K562 (cell line): ENCODE results near the gene ABRAXAS1. TPM values are rescaled to one million over a fixed set of nuclear protein-coding genes. Genes with fewer than 3 reads are reported as not detected.

ENCODE experiments used
- ATAC-seq: fragments of 200-7000 bp; cut with Tn5 transposase; 3 replicates; pipeline ENCODE4 v1.9.1; 2020; ENCODE audit warnings: moderate library complexity
- BruUV-seq: library from RNA; stranded (reverse); fragments of 400-500 nt; replicated peaks from 2 replicates; lab custom pipeline; 2021; lab: Mats Ljungman, UMichigan
- CTCF ChIA-PET: fragments of 300-600 bp; formaldehyde crosslinking; extraction: SDS; loops from one replicate; lab custom pipeline; 2021; ENCODE audit warnings: low intra/inter-chr PET ratio; lab: Yijun Ruan, JAX
- POLR2A ChIA-PET: fragments of 300-600, 350-650 bp; sonication (Branson Sonifier 250); formaldehyde crosslinking; extraction: SDS; loops from one replicate; lab custom pipeline; 2021; ENCODE audit warnings: antibody characterized with exemption, inconsistent platforms; lab: Yijun Ruan, JAX
- DNase-seq, 4 experiments: peaks; one replicate each; pipeline versions ENCODE4 v3.0.0 to v3.0.0-alpha.2; 2011 to 2018; ENCODE audit warnings: low spot score in 3 of 4, mixed read lengths in 3 of 4; ENCODE audit errors: extremely low read depth in 1 of 4
- FAIRE-seq: peaks from 2 replicates; lab custom pipeline; 2011; peaks lifted over from hg19 to GRCh38; lab: Jason Lieb, UNC
- H2AFZ ChIP-seq: 2 replicates; pipeline ENCODE4 v1.6.0; 2011; ENCODE audit warnings: low read depth, low read length, control low read depth, inconsistent platforms
- H3K27ac ChIP-seq: fragments of 200-600 bp; 3 replicates; pipeline ENCODE4 v1.8.0; 2011; ENCODE audit warnings: low read depth, mild to moderate bottlenecking, control low read depth, inconsistent platforms, low read length, moderate library complexity, mixed read lengths; ENCODE audit errors: extremely low read depth
- H3K27me3 ChIP-seq, 2 experiments: fragments of 300-600 bp in 1 of 2; 2 replicates in 1 of 2; 3 replicates in 1 of 2; pipeline versions ENCODE4 v1.6.0 to v1.8.0; 2011; ENCODE audit warnings: inconsistent platforms in 2 of 2, low read length in 2 of 2, mild to moderate bottlenecking in 1 of 2, mixed read lengths in 1 of 2, moderate library complexity in 1 of 2; ENCODE audit not compliant: control insufficient read depth in 2 of 2, insufficient read depth in 2 of 2
- H3K36me3 ChIP-seq: fragments of 300-600 bp; 3 replicates; pipeline ENCODE4 v1.8.0; 2011; ENCODE audit warnings: mild to moderate bottlenecking, low read length, inconsistent platforms; ENCODE audit not compliant: control insufficient read depth, insufficient read depth
- H3K4me1 ChIP-seq, 2 experiments: fragments of 200-600 bp in 1 of 2; replicated peaks in 1 of 2; 2 replicates in 1 of 2; 3 replicates in 1 of 2; pipeline versions ENCODE4 v1.5.1 to v1.8.0; 2011; ENCODE audit warnings: inconsistent platforms in 2 of 2, low read length in 2 of 2, mild to moderate bottlenecking in 1 of 2, mixed read lengths in 1 of 2, moderate library complexity in 1 of 2; ENCODE audit not compliant: control insufficient read depth in 2 of 2, insufficient read depth in 2 of 2
- H3K4me2 ChIP-seq: 2 replicates; pipeline ENCODE4 v1.6.1; 2011; ENCODE audit warnings: low read length, control low read depth, inconsistent platforms, mixed read lengths; ENCODE audit not compliant: insufficient read depth
- H3K4me3 ChIP-seq: fragments of 200-600 bp; sonication (generic), shearing (Covaris generic); 2 replicates; pipeline ENCODE4 v1.5.1; 2016; ENCODE audit warnings: control low read depth, inconsistent platforms
- H3K79me2 ChIP-seq: fragments of 200-600 bp; 3 replicates; pipeline ENCODE4 v1.8.0; 2011; ENCODE audit warnings: low read length, inconsistent platforms; ENCODE audit not compliant: control insufficient read depth, insufficient read depth
- H3K9ac ChIP-seq, 2 experiments: 2 replicates each; pipeline versions ENCODE4 v1.6.0 to v1.6.1; 2011; ENCODE audit warnings: low read depth in 2 of 2, low read length in 2 of 2, control low read depth in 1 of 2, inconsistent platforms in 1 of 2, mild to moderate bottlenecking in 1 of 2, mixed read lengths in 1 of 2; ENCODE audit not compliant: insufficient read depth in 1 of 2
- H3K9me1 ChIP-seq: one replicate; pipeline ENCODE4 v1.6.0; 2011; ENCODE audit warnings: inconsistent platforms, mild to moderate bottlenecking, low read length, moderate library complexity; ENCODE audit not compliant: control insufficient read depth, insufficient read depth
- H3K9me3 ChIP-seq: replicated peaks from 2 replicates; pipeline ENCODE4 v1.5.1; 2011; ENCODE audit warnings: low read depth, low read length, inconsistent platforms; ENCODE audit not compliant: control insufficient read depth, insufficient read depth
- H4K20me1 ChIP-seq: replicated peaks from 2 replicates; pipeline ENCODE4 v1.6.1; 2011; ENCODE audit warnings: low read length, inconsistent platforms, mixed read lengths; ENCODE audit not compliant: control insufficient read depth, insufficient read depth
- KLF13 ChIP-seq: fragments of 450-650 bp; IDR thresholded peaks from 2 replicates; pipeline ENCODE4 v1.6.1; 2016; ENCODE audit warnings: missing genetic modification characterization, low read depth, mild to moderate bottlenecking, missing compliant biosample characterization, moderate library complexity, borderline replicate concordance
- NFIC ChIP-seq: fragments of 450-650 bp; IDR thresholded peaks from 2 replicates; pipeline ENCODE4 v1.6.1; 2017; ENCODE audit warnings: mild to moderate bottlenecking, inconsistent platforms
- NR2C1 ChIP-seq, 2 experiments: fragments of 450-650 bp; IDR thresholded peaks; 2 replicates each; pipeline ENCODE4 v1.6.1; 2017; ENCODE audit warnings: mild to moderate bottlenecking in 2 of 2, antibody characterized with exemption in 1 of 2, inconsistent platforms in 1 of 2, missing compliant biosample characterization in 1 of 2, missing genetic modification characterization in 1 of 2
- POLR2AphosphoS2 ChIP-seq: IDR thresholded peaks from 2 replicates; pipeline ENCODE4 v1.6.1; 2012; ENCODE audit warnings: low read length, improper control_type of control experiment
- WGBS: fragments of 100-300 bp; shearing (Covaris generic); methylation state at CpG from one replicate; pipeline ENCODE4 v1.1.6; 2016; ENCODE audit warnings: low coverage, mixed read lengths; ENCODE audit not compliant: insufficient coverage; ENCODE audit errors: missing lambda C conversion rate; 5-methylcytosine and 5-hydroxymethylcytosine counted together
- in situ Hi-C: fragments of 300-500 bp; cut with MboI; formaldehyde crosslinking; loops from 4 replicates; pipeline ENCODE4 v1.15.0; 2018; ENCODE audit warnings: inconsistent platforms, mixed read lengths
- intact Hi-C: fragments of 100-400 bp; cut with micrococcal nuclease; formaldehyde crosslinking; loops from 2 replicates; pipeline ENCODE4 v1.14.2; 2022
- polyA plus RNA-seq, 8 experiments: library from polyadenylated mRNA; depleted of rRNA in 4 of 8; stranded (reverse) in 5 of 8; unstranded in 3 of 8; fragments of >200 nt; fragmentation: Nextera tagmentation in 2 of 8; fragmentation: Illumina TruSeq in 1 of 8; extraction: Ambion mirVana in 2 of 8; extraction: Trizol in 1 of 8; gene quantifications; 2 replicates each; pipeline versions ENCODE4 v1.2.1 to v1.2.3, GENCODE V29; 2011 to 2014; ENCODE audit warnings: inconsistent platforms in 1 of 8, missing spikeins in 1 of 8
- total RNA-seq, 7 experiments: library from RNA; depleted of rRNA in 6 of 7; stranded (reverse); fragments of >200 nt in 6 of 7; fragmentation: Illumina TruSeq in 2 of 7; extraction: Trizol in 2 of 7; gene quantifications; 2 replicates each; pipeline versions ENCODE4 v1.2.1 to v1.2.3, GENCODE V29; 2011 to 2021; ENCODE audit warnings: low replicate concordance in 1 of 7
- TF ChIP-seq, protein P1 (sequence below), 2 experiments: IDR thresholded peaks in 1 of 2; conservative IDR thresholded peaks in 1 of 2; 2 replicates each; pipeline ENCODE4 v1.6.1; 2016; ENCODE audit warnings: low read depth in 2 of 2, mild to moderate bottlenecking in 1 of 2, missing compliant biosample characterization in 1 of 2, missing genetic modification characterization in 1 of 2, moderate library complexity in 1 of 2
- TF ChIP-seq, protein P2 (sequence below): IDR thresholded peaks from 2 replicates; pipeline ENCODE4 v1.6.1; 2011; ENCODE audit not compliant: insufficient read length; ENCODE audit errors: extremely low read depth
- TF ChIP-seq, protein P3 (sequence below): fragments of 450-650 bp; formaldehyde crosslinking; IDR thresholded peaks from 2 replicates; pipeline ENCODE4 v1.4.0; 2020; ENCODE audit warnings: mild to moderate bottlenecking, moderate library complexity
- TF ChIP-seq, protein P4 (sequence below): sonication (generic); formaldehyde crosslinking; IDR thresholded peaks from 2 replicates; pipeline ENCODE4 v1.8.1; 2023; ENCODE audit warnings: mild to moderate bottlenecking, missing genetic modification reagents, moderate library complexity

ABRAXAS1 gene
- total and polyA plus RNA-seq, 9 of the 15 experiments (the other 6 are each of a cell fraction or from before 2014, with no cell fraction given) = 10.8 to 48.3 (median 22.1) TPM

DNA sequence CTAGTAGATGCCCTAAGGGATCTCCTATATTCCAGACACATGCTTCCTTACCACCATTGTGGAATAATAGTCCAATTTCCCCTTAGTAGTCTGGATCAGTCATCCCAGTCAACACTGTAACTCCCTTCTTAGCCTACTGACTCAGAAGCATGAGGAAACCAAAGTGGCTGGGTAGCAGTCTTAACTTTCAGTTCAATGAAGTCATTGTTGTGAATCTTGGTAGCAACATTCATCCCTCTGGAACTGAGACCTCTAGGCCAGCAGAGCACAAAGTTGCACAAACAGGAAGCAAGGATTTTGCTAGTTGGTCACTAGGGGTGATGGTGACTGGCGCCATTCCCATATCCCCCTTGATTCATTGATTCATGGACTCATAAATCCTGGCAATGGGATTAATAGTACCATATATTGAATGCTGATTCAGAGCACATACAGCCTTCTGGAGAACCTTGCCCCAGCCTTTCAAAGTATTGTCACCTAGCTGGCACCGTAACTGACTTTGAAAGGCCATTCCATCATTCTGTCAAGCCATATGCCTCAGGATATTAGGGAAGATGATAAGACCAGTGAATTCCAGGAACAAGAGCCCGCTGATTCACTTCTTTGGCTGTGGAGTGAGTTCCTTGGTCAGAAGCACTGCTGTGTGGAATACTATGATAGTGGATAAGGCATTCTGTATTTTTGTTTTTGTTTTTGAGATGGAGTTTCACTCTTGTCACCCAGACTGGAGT, 31.3 kb upstream of the ABRAXAS1 start:
- POLR2A ChIA-PET = no interaction called here
- FAIRE-seq (no peak), DNase-seq (no peak), ATAC-seq (no peak)
- 30% methylated on average over 3 of the region's 3 CpGs for WGBS
- no peaks in the 10 kb centered on the region for H3K9me1 ChIP-seq
- no peaks in the 10 kb centered on the region for H3K27me3 ChIP-seq
- no TSS peak for BruUV-seq
- no peak overlapping the region for H3K27ac ChIP-seq
- CTCF ChIA-PET = no interaction called here
- no peaks in the 10 kb centered on the region for H3K79me2 ChIP-seq
- in situ Hi-C loops (loop anchor here (25.0 kb wide), 1 partner anchor 996 kb away; no protein-coding TSS in a partner anchor), intact Hi-C loops (no loop called here)
- no peak overlapping the region for H3K9ac ChIP-seq
- no peaks in the 10 kb centered on the region for H3K9me3 ChIP-seq
- no peak overlapping the region for H3K4me2 ChIP-seq
- H3K4me3 ChIP-seq = no peak overlapping the region
- H4K20me1 ChIP-seq = no peaks in the 10 kb centered on the region
- no peaks in the 10 kb centered on the region for H3K4me1 ChIP-seq
- TF ChIP-seq, protein P1, sequence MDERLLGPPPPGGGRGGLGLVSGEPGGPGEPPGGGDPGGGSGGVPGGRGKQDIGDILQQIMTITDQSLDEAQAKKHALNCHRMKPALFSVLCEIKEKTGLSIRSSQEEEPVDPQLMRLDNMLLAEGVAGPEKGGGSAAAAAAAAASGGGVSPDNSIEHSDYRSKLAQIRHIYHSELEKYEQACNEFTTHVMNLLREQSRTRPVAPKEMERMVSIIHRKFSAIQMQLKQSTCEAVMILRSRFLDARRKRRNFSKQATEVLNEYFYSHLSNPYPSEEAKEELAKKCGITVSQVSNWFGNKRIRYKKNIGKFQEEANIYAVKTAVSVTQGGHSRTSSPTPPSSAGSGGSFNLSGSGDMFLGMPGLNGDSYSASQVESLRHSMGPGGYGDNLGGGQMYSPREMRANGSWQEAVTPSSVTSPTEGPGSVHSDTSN (CRISPR knock-in tag; IDR thresholded peaks at IDR 0.05; ENCODE audit: low read depth) = no peak
- TF ChIP-seq, protein P1 (tag; conservative IDR thresholded peaks at IDR 0.05; ENCODE audit: low read depth) = 0 out of 2 replicates have a peak, but pooled peaks have one; percentile 32
- TF ChIP-seq, protein P2, sequence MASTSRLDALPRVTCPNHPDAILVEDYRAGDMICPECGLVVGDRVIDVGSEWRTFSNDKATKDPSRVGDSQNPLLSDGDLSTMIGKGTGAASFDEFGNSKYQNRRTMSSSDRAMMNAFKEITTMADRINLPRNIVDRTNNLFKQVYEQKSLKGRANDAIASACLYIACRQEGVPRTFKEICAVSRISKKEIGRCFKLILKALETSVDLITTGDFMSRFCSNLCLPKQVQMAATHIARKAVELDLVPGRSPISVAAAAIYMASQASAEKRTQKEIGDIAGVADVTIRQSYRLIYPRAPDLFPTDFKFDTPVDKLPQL = no peak
- TF ChIP-seq KLF13 (tag) = no peak
- TF ChIP-seq NFIC = no peak
- TF ChIP-seq, protein P3, sequence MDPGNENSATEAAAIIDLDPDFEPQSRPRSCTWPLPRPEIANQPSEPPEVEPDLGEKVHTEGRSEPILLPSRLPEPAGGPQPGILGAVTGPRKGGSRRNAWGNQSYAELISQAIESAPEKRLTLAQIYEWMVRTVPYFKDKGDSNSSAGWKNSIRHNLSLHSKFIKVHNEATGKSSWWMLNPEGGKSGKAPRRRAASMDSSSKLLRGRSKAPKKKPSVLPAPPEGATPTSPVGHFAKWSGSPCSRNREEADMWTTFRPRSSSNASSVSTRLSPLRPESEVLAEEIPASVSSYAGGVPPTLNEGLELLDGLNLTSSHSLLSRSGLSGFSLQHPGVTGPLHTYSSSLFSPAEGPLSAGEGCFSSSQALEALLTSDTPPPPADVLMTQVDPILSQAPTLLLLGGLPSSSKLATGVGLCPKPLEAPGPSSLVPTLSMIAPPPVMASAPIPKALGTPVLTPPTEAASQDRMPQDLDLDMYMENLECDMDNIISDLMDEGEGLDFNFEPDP = no peak
- TF ChIP-seq NR2C1 (IDR thresholded peaks at IDR 0.05) = no peak
- no peak for TF ChIP-seq NR2C1 (tag; IDR thresholded peaks at IDR 0.05)
- TF ChIP-seq POLR2AphosphoS2 = no peak
- TF ChIP-seq, protein P4, sequence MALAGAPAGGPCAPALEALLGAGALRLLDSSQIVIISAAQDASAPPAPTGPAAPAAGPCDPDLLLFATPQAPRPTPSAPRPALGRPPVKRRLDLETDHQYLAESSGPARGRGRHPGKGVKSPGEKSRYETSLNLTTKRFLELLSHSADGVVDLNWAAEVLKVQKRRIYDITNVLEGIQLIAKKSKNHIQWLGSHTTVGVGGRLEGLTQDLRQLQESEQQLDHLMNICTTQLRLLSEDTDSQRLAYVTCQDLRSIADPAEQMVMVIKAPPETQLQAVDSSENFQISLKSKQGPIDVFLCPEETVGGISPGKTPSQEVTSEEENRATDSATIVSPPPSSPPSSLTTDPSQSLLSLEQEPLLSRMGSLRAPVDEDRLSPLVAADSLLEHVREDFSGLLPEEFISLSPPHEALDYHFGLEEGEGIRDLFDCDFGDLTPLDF (CRISPR knock-in tag) = no peak
- TF ChIP-seq, all 486 proteins: peak for 1
- no peak overlapping the region for H2AFZ ChIP-seq
- H3K36me3 ChIP-seq = no peaks in the 10 kb centered on the region
